T follicular helper cell (primary cell): ENCODE data around the gene DHX16.
"Not testable (repeated sequence)": the region's sequence is repeated elsewhere in the genome, so short reads cannot be mapped to it uniquely, and the experiment has no call there.

Experiments used
- DNase-seq: peaks from one replicate; pipeline ENCODE4 v3.0.0-alpha.2; 2020; ENCODE audit warnings: low read depth

DHX16 gene

DNA sequence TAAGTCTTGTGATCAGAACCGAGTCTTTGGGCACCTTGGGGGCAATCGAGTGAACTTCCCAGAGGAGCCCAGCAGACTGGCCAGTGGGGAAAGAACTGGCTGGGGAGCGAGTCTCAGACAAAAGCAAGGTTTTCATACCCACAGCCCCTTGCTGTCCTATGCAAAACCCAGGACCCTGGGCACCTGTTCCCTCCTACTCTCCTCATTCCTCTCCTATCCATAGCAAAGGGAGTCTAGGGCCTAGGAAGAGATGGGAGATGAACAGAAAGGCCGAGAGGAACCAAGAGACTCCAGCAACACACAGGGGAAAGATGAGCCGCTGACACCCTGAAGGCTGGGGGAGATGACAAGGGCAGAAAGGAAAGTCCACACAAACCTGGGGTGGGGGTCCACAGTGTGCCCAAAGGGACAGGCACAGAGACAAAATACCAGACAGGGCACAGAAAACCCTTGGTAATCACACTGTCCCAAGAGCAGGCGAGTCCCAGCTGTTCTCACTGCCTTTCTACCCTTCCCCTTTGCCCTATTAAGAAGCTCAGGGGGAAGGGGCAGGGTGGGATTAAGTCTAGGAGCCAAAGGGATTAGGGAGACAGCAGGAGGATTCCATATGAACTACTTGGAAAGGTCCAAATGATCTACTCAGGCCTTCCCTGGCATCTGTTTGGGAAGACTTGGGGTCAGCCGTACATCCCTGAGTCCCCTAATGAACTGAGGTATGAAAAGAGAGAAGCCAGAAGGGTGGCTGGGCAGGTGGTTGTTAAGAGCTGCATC, 7.1 kb upstream of the DHX16 start:
- no peak for DNase-seq

DNA sequence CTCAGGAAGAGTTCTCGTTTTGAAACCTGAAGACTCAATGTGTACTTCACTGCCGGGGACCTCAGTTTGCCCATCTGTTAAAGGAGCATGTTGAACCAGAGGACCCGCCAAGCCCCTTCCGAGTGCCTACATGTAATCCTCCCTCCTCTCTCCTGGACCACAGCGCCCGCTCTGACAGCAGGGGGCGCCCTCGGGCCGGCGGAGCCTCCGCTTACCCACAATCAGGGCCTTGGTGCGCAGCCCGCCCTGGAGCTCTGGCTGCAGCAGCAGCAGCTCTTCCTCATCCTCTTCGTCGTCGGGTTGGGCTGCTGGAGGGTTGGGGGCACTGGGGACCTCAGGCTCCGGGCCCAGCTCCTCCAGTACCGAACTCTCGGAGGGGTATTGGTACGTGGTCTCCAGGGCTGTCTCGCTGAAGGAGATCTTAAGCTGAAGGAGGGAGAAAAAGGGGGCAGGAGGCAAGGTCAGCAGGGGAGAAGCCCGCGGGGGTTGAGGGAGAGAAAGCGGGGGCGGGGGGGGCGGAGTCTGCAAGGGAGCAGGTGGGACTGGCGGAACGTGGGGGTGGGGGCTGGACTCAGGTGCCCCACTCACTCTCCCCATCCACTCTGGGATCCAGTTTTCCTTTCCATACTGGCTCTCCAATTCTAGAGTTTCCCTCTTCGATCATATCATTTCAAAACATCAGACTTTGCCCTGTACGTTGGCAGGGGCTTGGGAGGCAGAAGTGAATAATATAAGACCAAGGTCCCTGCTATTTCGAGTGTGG, 6.3 kb upstream of the DHX16 start:
- peak; percentile 88 for DNase-seq

DNA sequence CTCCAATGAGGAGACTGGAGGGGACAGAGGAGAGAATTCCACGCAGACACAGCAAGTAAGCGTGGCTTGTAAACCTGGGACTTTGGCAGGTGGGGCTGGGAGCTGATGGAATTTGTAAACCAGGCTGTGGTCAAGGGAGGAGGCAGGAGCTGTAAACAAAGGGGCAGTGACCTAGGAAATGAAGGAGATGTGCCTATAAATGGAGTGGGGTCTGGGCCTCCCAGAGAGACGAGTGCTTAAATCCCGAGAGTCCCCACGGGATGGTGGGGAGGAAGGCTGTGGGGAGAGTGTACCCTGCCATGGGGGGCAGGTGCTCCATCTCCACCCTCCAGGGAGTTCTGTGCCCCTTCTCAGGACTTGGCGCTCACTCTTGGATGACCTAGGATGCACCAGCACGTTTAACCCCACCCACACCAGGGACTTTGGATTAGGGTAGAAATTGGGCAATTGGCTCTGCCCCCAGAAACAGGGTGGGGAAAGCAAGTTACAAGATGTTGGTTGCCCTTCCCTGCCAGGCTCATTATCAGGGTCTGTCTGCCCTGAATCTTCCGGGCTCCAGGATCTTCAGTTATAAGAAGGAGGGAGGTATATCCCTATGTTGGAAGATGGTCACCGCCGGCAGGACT, 4.0 kb upstream of the DHX16 start:
- DNase-seq = no peak

DNA sequence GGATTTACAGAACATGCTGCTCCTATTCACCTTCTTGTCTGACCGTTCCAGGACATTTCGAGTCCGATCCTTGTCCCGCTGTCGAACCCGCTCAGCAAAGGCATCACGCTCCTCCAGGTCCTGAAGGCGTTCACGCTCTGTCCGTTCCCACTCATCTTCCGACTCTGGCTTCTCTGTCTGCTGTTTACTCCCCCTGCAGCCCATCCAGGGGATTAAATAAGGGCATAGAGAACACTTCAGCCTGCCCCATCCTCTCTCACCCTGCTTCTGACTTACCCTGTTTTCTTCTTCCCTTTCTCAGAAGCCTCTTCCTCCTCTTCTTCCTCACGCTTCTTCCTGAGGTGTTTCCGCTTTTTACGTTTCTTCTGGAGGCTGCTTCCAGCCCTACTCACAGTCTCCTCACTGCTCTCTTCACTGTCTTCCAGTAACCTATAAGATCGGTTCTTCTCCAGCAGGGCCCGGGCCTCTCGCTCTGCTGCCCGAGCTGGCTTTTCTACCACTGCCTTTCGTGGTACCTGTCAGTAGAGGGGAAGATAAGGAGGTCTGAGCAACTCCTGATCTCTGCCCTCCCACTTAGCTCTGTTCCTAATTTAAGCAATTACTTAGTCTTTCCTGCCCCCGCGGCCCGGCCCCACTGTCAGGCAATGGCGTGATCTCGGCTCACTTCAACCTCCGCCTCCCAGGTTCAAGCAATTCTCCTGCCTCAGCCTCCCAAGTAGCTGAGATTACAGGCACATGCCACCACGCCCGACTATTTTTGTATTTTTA, 1.9 kb downstream of the DHX16 start:
- no peak for DNase-seq

DNA sequence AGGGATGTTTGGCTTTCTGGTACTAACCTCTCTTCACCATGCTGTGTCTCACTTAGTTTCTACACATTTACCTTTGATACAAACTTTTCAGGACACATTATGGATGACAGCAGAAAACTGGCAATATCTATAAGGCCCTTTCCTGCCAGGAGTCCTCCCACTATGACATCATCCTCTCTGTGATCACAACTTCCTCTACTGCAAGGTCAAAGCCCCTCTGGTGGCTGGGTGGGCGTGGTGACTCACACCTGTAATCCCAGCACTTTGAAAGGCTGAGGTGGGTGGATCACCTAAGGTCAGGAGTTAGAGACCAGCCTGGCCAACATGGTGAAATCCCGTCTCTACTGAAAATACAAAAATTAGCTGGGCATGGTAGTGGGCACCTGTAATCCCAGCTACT, 6.5 kb downstream of the DHX16 start:
- DNase-seq = not testable (repeated sequence)

DNA sequence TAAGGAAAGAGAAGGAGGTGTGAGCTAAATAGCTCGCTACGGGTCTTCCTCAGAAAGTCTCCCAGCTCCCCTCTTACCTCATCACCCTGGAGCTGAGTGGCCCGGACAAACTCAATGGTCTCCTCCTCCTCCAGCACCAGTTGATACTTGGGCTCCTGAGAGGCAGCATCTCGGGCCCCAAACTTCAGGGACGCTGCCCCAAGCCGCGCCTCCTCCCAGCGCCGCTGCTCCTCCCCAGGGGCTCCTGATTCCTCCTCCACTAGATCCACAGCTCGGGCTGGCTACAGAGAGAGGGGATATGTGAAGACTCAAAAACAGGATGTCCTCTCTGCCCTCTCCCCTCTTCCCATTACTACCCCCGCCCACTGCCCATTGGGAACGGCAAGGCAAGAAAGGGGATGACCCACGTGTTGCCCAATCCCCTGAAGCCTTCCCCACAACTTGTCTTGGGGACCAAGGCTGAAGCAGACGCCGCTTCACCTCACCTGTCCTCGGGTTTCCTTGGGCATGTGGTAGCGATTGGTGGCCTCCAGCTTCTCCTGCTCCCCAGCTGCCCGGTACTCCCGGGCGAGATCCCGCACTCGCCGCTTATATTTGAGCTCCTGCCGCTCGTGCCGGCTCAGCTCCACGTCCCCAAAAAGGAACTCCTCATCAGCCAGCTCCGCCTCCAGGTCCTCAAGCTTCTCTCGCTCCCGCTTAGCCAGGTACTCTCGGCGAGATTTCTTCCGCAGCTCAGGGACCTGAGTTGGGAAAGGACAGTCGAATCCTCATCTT, 7.6 kb downstream of the DHX16 start:
- DNase-seq = no peak

DNA sequence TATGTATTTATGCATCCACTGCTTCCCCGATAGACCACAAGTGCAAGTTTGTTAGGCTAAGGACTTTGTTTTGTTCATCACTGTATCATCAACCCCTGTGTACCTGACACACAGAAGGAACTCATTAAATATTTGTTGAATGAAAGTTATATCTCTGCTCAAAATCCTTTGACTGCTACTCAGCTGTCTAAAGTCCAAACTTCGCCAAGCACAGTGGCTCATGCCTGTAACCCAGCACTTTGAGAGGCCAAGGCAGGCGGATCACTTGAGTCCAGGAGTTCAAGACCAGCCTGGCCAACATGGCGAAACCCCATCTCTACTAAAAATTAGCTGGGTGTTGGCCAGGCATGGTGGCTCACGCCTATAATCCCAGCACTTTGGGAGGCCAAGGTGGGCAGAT, 14.9 kb downstream of the DHX16 start:
- DNase-seq = not testable (repeated sequence)

DNA sequence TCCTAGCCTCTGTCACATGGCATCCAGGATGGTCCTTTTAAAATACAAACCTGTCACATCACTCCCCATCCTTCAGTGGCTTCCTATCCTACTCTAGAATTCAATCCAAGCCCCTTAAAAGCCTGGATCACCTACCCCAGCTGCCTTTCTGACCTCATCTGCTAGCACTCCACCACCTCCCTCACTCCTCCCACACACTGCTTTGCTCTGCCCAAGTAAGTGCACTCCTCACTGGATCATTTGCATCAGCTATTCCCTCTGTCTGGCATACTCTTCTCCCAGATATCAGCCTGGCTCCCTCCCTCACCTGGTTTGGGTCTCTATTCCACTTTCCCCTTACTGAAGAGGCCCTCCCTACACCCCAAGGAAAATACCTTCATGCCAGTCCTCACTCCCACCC, 15.4 kb downstream of the DHX16 start:
- DNase-seq = no peak

DNA sequence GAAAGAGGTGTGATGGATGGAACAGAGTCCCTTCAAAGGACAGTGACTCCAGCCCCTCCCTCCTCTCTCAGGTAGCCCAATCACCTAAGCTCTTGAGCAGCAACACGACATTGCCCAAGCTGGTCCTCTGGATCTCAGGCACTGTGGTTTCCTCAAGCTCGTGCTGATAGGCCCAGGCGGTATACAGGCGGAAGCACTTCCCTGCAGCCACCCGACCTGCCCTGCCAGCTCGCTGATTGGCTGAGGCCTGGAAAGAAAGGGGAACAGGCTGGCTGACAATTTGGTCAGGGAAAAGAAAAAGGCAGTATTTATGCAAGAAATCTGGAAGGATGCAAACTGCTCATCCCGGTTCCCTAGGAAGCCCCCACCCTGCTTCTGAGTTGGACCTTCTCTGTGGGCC, 16.3 kb downstream of the DHX16 start:
- no peak for DNase-seq

DNA sequence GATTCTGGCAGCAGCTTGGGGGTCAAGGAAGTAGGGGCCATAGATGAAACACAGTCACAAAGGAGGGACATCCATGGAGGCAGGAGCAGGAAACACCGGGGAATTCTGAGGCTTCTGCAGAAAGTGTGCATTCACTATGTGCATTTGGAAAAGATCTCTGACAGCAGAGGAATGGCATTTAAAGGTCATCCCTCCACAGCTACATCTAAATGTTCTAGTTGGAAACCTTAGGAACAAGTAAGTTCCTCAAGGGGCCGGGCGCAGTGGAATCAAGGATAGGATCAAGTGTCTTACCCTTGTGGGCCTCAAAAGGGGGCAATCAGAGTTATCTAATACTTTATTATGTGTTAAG, 17.1 kb downstream of the DHX16 start:
- no peak for DNase-seq

DNA sequence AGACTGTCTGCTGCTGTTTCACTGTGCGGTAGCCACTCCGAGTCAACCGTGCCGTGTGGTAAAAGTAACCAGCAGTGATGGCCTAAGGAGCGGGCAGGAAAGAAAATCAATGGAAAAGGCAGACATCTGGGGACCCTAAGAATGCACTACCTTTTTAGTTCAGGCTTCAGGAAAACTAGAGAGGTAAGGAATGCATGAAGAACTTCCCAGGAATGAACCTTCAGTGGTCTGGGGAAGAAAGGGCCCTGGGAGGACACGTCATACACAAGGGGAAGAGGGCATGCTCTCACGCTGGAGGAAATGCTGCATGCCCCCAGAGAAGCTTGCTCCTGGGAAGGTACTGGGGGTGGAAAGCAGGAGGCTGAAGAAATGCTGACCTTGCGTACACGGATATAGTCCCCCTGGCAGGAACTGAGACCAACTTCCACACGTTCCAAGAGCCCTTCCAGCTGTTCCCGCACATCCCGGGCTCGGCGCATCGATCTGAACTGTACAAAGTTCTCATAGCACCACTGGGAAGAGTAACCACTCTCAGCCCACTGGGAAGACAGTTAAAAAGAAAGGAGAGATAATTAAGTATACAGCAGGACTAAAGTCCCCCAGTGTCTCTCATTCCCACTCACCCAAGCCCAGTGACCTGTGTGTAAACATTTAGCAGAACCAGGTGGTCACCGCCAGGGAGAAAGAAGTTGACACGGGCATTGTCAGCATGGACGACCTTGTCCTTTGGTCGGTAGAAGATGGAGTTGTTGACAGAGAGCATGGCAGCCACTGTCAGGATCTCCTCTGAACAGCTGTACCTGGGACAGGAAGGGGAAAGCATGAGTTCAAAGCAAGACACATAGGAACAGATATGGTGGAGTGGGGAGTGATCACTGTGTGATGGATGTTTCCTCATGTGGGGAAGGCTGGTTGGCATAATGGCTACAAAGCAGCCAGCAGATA, 17.7 kb downstream of the DHX16 start:
- DNase-seq = no peak

DNA sequence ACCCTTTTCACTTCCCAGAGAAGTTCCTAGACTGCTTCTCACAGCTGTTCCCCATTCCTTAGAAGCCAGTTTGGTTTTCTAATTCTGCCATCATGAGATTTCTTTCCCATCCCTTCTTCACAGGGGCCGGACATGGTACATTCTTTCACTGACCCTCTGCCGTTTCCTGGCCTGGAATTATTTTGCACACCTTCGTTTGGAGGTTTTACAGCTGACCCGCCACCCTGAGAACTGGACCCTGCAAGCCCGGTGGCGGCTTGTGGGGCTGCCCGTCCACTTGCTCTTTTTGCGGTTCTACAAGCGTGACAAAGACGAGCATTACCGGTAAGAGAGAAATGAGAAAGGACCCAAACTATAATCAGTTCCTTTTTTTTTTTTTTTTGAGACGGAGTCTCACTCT, 21.7 kb downstream of the DHX16 start:
- no peak for DNase-seq

DNA sequence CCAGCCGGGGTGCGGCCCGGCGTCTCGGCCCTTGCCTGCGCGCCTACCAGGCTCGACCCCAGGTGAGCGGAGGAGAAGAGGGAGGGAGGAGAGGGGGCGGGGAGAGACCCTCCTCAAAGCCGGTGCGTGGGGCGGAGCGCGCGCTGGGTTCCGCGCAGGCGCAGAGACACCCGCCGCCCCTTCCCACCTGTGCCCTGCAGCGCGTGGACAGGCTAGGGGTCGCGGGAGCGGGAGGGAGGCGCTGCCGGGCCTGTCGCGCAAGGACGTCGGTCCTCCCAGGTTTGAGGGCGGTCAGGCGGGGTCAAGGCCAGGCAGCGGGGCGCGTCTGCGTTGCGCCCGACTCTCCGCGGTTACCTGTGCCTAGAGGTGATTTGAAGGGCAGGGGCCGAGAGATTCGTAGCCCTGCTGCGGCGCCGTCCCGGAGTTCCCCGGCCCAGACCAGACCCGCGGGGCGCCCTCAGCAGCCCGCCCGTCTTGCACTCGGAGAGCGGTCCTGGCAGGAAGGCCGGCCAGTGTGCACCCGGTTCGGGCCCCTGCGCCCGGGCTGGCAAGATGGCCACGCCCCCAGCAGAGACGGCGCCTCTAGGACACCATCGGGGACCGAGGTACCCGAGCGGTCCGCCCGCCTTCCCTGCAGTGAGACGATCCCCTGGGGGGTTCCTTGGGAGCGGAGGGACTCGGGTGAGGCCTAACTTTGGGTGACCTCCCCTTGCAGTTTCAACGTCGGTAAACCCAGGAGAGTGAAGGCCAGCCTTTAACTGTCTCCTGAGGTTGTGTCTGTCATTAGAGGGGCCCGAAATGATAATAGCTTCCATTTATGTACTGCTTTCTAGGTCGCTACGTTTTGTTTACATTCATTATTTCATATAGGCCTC, 25.3 kb downstream of the DHX16 start:
- DNase-seq = peak; percentile 53

DNA sequence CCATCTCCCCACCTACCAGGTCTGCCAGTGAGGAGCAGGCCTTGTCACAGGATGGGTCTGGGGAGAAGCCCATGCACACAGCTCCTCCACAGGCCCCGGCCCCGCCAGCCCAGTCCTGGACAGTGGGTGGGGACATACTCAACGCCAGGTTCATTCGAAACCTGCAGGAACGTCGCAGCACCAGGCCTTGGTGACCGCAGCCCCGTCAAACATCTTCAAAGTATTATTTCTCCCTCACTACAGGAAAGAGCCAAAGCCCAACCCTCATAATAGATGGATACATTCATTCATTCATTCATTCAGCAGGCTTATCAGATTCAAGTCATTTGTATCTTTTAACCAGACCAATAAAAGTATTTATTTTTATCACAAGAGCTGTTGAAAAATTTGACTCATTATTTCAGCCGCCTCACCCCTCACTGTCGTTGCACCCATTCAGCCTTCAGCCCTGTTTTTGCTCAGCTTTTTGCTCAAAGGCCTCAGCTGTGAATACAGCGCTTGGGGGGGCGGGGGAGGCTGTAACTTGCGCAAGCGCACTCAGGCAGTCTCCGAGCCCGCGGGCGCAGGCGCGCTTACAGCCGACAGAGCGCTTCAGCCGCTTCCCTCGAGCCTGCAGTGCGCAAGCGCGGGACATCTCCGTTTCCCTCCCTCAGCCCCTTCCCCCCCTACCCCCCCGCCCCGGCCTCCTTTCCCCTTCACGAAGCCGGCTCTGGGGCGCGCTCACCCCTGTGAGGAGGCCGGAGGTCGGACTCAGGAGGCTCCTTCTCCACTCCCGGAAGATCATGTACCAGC, 26.2 kb downstream of the DHX16 start, which contains the start of gene C6orf136:
C6orf136 (plus strand) TSS at position 684 of the 792 bp plus-strand sequence; CDS start at position 783, 99 bp downstream.
- DNase-seq = peak; percentile 89

DNA sequence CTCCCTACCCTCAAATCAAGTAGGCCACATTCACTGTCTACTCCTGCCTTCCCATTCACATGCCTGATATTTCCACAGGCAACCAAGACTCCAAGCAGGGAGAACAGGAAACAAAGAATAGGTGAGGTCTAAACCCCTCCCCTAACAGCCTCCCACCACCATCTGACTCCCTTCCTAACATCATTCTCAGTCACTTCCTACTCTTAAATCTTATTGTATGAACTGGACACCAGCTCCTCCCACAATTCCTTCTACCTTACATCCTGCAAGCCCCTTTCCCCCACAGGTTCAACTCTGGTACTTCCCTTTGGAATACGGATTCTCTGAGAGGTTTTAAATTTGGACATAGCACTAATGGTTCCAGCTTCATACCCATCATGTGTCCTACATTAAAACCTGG, 26.8 kb downstream of the DHX16 start:
- DNase-seq = no peak

DNA sequence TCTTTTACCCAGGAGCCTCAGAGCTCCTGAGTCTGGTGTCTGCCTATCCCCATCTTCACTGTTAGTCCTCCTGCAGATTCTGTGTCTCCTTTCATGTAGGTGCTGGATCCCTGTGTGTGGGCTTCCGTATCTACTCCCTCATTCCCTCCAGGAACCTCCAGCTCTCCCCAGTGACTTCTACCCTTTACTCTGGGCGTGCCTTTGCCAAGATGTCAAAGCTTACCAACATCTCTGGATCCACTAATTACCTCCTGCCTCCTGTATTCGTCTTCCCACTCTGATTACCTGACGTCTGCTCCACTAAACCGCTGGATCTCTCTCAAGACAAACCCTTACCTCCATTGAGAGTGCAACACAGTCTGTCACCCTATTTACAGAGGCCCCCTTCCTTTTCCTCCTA, 28.0 kb downstream of the DHX16 start:
- DNase-seq = no peak

DNA sequence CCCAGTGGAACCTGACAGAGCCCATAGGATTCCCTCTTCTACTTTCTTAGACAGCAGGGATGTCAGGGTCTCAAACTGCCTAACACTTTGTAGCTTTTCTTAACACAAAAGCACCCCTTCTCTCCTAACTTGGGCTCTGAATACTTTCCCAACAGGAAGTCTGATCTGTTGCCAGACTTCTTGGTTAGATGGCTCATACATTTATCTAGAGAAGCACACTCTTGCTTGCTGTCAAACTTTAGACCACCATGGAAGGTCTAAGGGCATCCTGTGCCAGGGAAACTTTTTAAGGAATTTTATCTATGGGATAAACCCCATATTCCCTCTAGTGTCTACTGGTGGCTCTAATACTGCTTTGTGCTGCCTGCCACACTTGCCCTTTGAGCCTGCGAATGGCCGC, 29.1 kb downstream of the DHX16 start:
- DNase-seq = no peak

DNA sequence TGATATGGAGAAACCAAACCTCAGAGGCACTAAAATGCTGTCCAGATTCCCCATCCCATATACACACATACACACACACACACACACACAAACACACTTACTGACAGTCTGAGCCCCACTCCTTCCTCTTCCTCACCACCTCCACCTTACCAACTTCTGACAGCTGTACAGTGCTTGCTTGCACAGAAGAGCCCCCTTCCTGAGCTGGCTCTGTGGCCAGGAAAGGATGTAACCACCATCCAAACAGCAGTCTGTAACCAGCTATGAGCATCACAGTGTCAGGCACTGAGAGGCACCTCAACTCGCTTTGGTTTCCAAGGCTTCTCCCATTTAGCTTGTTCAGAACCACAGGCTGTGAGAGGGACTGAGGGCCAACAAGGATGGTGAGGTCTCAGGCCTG, 31.8 kb downstream of the DHX16 start:
- no peak for DNase-seq
